NCI-H526 treated with DMSO at 0.1 percent for 48 hours (cell line): ENCODE results near the gene EGFL8.
A peak's percentile ranks its signal among the peaks of the same experiment; 100 is the strongest.
"Not testable (repeated sequence)": the region's sequence is repeated elsewhere in the genome, so short reads cannot be mapped to it uniquely, and the experiment has no call there.

Source experiments
- DNase-seq: peaks from one replicate; lab custom pipeline; 2025; lab: John Stamatoyannopoulos, UW

EGFL8 gene

DNA sequence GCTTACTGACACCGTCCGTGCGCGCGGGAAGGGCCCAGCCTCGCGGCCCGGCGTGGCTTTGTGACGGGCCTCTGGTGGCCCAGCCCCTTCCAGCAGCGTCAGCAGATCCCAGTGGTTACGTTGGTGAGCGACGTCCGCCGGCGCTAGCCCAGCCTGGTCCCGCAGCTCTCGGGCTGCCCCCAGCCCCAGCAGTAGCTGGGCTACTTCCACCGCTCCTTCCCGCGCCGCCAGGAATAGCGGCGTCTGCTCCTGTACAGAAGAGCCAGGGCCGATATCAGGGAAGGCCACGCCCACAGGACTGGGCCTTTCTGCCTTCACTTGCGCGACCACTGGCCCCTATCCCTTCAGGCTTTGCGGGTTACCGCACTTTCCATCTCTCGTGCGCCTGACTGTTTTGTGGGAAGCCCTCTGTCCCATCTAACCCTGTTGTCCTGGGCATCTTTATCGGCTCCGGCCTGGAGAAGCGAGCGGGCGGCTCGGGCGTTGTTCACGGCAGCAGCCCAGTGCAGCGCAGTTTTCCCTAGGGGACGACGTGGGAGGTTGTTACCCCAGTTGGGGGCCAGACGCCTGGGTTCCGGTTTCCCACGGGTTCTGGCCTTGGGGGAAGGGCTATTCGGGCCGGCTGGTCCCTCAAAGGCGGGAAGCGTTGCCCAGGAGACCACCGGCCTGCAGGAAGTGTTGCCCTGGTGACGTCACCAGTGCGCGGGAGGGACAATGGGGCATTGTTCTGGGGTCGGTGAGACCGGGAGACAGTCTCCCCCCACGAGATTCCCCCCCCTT, 31.7 kb downstream of the EGFL8 start:
- DNase-seq: peak; percentile 72

DNA sequence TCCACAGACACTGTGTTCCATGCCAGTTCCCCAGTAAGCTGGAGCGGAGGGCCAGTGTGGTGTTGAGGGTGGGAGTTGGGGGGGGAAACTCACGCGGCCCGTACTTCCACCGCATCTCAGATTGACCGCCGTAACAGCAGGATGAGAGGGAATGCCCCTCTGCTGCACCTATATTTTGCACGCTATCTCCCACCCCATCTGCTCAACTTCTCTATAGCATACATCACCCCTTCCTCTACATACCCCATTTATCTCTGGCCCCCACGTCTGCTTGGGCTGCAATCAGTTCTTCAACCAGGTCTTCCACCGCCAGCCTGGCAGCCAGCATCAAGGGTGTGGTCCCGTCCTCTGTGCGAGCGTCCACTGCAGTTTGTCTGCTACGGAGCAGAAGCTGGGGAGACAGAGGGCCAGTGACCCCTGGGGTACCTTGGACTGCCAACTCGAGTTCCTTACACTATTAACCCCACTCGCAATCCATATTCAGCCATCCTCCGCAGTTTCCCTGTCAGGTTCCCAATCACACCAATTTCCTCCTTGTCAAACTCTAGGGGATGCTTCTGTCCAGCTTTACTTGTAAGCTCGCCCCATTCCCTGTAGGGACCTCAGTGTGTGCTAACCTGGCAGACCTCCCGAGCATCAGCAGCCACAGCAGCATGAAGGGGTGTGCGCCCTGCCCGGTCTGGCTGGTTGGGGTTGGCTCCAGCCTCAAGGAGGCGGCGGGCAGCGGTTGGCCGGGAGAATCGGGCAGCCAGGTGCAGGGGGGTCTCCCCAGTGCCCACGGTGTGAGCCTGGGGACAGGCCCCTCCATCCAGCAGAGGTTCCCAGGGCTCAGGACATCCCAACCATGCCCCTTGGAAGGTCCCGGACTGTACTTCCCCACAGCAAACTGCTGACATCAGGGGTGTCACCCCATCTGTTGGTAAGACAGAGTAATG, 32.6 kb downstream of the EGFL8 start:
- DNase-seq: no peak

GRCh38 chr6:32198345-32198696, 33.9 kb downstream of the EGFL8 start:
- DNase-seq: no peak

GRCh38 chr6:32198866-32199265, 34.5 kb downstream of the EGFL8 start:
- no peak for DNase-seq

DNA sequence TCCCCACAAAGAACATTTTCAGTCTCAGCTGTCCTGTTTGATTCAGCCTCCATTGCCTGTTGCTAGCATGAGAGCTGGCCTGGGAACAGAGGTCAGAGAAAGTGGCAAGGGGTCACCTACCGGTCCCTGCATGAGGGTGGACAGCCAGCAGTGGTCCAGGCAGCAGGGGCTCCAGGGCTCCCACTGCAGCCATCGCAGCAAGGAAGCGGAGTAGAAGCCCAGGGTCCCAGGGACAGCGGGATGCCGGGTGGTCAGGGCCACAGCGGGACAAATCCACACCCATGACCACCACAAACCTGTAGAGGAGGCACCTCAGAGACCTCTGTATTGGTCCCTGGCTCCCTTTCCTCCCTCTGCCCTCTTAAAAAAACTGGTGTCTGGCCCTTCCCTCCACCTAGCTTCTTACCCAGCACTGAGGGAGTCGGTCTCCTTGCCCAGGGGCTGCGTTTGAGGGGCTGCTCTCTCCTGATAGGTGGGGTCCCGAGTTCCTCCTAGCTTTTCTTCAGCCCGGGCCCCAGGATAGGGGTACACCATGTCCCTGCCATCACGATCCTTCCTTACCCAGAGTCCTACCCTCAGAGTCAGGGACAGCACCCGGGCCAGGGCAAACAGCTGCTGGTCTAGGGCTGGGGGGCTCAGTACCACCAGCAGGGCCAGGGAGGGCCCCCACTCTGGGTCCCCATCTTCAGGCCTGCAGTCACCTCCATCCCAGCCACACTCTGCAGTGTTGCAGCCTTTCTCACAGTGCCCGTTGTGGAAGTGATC, 36.5 kb downstream of the EGFL8 start:
- no peak for DNase-seq

- DNase-seq: no peak
These were observed 37.8 kb downstream of the EGFL8 start for GRCh38 chr6:32202186-32202585.

DNA sequence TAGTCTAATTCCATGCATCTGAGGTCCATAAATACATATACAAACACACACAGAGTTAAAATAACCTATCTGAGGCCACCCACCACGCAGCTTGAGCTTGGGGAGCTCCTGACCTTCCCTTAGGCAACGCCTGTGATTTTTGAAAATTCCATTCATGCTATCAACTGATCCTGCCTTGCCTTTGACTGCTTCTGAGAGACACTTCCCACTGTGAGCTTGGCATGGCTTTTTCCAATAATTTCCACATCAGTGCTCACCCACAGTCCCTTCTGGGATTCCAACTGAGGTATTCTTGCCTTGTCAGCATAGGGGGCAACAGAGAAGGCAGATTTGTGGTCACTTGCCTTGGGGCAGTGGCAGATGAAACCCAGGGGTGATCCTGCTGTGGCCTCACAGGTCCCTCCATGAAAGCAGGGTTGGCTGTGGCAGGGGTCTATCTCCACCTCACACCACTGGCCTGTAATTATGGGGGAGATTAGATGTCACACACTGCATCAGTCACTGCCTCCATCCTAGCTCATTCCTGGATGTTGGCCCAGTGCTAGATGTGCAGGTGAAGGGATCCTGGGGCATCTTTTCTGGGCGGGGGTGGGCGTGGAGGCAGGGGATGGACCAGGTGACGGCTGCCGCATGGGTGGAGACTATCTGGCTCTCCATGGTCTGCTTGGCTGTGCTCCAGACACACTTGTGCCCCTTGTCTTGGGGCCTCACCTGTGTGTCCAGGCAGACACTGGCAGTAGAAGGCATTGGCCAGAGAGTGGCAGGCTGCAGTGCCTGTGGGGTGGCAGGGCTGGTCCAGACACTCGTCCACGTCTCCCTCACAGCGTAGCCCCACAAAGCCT, 39.3 kb downstream of the EGFL8 start:
- no peak for DNase-seq

- no peak for DNase-seq
These were observed 39.9 kb downstream of the EGFL8 start for GRCh38 chr6:32204268-32204715.

GRCh38 chr6:32208996-32209395, 44.6 kb downstream of the EGFL8 start:
- DNase-seq: no peak

- DNase-seq: no peak
These were observed 45.8 kb downstream of the EGFL8 start for GRCh38 chr6:32210191-32210601.

DNA sequence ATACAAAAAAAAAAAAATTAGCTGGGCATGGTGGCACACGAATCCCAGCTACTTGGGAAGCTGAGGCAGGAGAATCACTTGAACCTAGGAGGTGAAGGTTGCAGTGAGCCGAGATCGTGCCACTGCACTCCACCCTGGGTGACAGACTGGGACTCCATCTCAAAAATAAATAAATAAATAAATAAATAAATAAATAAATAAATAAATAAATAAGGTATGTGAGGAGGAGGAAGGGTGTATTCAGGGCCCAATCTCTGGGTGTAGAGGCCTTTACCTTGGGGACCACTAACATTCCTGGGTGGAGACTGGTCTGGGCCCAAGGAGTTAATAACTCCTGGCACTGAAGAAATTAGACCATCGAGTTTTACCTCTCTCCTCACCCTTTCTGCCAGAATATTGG, 47.0 kb downstream of the EGFL8 start:
- not testable (repeated sequence) for DNase-seq

DNA sequence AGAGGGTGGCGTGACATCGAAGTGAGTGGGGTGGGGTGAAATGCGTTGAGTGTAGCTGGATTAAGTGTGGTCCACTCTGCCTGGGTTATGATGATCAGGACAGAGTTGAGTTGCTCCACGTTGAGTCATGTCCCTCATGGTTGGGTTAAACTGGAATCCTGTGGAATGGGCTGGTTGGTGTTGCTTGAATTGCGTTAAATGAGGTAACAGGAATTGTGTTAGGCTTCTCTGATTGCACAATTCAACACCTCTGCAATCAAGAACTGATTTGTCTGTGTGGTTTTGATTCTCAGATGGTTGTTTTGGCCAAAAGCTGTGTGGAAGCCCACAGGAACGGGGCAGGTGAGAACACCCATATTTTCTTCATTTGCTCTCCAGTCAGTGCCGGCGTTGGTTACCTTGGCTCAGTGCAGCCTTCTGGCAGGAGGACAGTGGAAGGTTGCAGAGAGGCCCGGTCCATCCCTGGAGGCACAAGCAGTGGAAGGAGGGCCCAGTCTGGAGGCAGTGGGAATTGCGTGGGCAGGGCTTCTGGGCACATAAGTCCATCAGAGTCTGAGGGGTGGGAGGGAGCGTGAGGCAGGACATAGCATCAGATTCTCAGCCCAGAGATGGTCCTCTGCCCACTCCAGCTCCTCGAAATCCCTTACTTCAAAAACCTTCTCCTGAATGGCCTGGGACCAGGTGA, 47.8 kb downstream of the EGFL8 start:
- no peak for DNase-seq

DNA sequence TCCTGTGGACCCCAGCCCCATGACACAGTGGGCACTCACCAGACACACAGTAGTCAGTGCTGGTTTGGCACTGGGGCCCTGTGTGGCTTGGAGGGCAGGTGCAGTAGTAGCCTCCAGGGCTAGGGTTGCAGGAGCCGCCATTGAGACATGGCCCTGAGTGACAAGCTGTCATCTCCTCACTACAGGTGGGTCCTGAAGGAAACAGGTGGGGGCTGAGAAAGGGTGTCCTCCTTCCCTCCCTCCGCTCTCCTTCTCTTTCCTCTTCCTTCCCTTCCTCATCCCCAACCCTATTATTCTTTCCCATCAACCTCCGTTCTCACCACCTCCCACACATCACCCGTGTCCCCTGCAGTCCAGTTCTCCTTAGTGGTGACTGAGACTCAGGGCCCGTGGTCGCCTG, 49.3 kb downstream of the EGFL8 start:
- DNase-seq: no peak

- no peak for DNase-seq
These were observed 49.7 kb downstream of the EGFL8 start for GRCh38 chr6:32214126-32214525.

GRCh38 chr6:32215617-32216016, 51.2 kb downstream of the EGFL8 start:
- no peak for DNase-seq

GRCh38 chr6:32216285-32216684, 51.9 kb downstream of the EGFL8 start:
- DNase-seq: no peak

GRCh38 chr6:32216998-32217397, 52.6 kb downstream of the EGFL8 start:
- no peak for DNase-seq
